Esophagus squamous epithelium (tissue), 4 donors: ENCODE results near the gene SHF.

Experiments used
- CTCF ChIP-seq, 6 experiments: fragments of 450-650 bp in 4 of 6; fragments of 200-600 bp in 2 of 6; sonication (generic) in 2 of 6; IDR thresholded peaks; one replicate each; pipeline ENCODE4 v1.5.1; 2016 to 2019; ENCODE audit warnings: antibody characterized with exemption in 6 of 6, mild to moderate bottlenecking in 4 of 6, moderate library complexity in 4 of 6
- POLR2A ChIP-seq, 4 donors: fragments of 450-650 bp; IDR thresholded peaks; one replicate each; pipeline ENCODE4 v1.6.1; 2017; ENCODE audit warnings: antibody characterized with exemption in 4 of 4, mild to moderate bottlenecking in 4 of 4, moderate library complexity in 3 of 4

GRCh38 chr15:45225506-45226273 lies 37.9 kb upstream of the SHF start:
- TF ChIP-seq CTCF (IDR thresholded peaks at IDR 0.05) (no peak), POLR2A (IDR thresholded peaks at IDR 0.05) (no peak)
